Measurements from ENCODE around the gene ETV6. TPM values are rescaled to one million over a fixed set of nuclear protein-coding genes. Genes with fewer than 3 reads are reported as not detected.

Gene ETV6
- total RNA-seq, 1 donor from 2014 or later: 3.0 TPM

DNA sequence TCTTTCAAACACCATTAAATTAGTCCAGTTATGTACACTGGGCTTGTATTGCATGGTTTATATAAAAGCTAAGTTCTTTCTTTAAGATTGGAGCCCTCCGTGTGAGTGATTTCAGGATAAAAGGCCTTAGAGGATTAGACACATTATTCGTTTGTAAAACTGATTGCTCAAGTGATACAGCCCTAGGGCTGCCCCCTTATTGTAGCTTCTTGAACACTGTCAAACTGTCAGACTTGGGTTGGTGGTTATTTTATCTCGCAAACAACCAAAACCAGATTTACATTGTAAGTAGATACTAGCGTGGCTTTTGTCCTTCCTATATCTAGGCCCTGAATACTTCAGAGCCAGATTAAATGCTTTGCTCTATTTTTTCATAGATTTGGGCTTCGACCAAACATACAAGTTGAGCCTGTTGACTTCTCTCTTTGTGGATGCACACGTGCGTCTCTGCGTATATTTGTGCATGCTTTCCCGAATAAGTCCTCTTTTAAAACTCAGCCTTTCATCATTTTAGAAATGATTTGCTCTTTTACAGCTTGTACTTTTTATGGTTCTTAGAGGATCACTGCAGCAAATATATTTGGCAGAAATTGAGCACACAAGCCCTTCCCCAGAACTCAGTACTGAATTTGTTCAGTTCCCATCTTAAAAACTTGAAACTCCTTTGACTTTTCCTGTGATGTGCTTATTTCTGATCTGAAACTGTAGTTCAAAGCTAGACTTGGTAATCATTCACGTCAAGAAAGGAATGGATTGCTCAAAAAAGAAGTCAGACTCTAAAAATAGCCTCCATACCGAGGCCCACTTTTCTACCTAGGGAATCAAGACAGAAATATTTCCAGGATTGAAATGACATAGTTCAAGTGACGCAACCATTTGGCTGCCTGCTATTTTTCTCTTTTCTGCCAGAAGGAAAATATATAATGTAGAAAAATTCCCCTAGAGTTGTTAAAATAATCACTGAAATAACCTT, 129.5 kb downstream of the ETV6 start:
- DNase-seq: no peak

DNA sequence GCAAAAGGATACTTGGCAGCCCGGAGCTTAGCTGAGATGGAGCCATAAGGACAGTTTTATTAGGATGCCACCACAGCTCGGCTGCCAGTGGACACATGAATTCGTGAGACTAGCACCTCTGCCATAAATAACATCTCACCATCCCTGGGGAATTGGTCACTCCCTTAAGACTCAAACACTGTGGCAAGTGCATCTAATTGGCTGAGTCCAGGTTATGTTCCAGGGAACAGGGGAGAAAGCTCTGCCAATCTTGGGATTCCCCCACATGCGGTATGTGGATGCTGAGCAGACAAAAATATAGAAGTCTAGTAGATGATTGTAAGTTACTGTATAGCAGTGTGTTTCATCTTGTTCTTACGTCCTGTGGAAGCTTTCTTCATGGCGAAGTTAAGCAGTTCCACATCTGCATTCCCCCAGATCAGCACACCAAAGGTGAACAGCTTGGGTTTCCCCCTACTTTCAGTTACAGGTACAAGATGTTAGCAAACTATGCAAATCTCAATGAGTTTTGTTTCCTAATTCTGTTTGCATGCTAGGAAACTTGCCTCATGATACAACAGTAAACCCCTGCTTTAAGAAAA, 131.1 kb downstream of the ETV6 start:
- no peak for DNase-seq

DNA sequence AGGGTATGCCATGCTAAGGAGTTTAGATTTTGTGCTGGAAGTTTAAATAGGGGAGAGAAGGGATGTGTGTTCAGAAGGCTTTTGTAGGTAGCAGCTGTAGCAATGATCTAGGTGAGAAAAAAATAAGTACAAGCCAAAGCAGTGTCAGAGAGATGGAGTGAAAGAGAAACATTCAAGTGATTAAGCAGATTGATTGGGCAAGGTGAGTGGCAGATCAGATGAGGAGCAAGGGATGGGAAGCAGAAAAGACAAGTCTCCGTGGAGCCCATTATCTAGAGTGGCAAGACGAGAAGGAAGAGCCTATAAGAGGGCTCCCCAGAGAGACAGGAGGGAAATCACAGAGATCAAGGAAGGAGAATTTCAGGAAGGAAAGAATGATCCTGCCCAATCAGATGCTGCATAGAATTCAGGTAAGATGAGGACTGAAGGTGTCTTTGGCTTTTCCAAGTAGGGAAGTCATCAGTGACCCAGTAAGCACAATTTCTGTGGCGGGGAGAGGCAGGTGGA, 133.5 kb downstream of the ETV6 start:
- DNase-seq: no peak

DNA sequence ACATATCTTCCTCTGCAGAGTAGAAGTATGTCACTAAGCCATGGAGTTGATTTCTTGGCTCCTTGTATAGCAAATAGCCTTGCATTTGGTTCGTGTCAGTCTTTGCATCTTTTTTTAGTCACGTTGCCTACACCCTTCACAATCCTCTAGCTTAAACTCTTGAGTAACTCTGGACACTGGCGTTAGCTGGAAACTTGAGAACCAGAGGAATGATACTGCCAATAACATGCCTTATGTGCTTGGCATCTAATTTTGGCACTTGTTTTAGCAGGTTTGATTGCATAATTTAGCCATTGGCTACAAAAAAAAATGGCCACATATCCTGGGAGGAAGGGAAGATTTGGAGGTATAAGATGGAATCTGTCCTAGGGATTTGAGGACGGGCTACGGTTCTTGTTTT, 136.2 kb downstream of the ETV6 start:
- no peak for DNase-seq

DNA sequence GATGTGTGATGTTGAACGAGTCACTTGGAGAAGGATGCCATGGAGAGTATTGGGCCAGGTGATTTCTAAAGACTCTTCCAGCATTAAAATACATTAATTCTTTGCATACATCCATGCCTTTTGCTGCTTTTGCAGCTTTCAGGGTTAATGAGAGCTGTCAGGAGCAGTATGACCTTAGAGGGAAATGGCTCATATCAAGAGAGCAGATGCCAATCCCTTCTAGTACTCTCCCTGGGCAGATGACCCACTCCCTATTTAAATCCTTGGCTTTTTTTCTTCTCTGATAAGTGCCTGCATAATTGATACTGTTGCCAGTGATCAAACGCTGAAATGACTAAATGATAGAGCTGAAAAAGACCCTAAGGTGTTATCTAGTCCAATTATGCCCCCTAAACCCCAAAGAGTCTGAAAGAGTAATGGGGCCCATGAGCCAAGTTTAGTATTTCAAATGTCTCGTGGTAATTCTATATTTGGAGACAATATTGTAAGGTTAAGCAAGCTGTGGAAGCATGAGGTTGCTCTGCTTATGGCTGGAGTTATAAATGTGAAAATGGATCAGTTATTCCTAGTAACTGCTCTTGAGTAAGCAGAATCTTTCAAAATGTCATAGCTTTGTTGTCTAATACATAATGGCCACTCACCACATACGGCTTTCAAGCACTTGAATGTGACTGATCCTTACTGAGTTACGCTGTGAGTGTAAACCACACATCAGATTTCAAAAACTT, 137.3 kb downstream of the ETV6 start:
- DNase-seq: no peak

DNA sequence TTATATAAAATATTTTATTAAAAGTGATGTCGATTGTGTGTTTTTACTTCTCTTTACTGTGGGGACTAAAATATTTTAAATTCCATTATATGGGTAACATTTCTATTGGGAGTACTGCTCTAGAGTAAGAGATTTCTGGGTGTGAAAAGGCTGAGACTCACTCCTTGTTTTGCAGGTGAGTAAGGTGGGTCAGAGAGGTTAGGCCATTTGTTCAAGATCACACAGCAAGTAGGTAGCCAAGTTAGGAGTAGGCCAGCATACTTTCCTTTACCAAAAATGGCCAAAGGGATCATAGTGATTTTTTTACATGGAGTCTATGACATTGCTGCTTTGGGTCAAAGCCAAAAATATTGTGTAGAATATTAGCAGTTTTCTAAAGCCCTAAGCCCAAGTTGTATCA, 138.0 kb downstream of the ETV6 start:
- DNase-seq: no peak

DNA sequence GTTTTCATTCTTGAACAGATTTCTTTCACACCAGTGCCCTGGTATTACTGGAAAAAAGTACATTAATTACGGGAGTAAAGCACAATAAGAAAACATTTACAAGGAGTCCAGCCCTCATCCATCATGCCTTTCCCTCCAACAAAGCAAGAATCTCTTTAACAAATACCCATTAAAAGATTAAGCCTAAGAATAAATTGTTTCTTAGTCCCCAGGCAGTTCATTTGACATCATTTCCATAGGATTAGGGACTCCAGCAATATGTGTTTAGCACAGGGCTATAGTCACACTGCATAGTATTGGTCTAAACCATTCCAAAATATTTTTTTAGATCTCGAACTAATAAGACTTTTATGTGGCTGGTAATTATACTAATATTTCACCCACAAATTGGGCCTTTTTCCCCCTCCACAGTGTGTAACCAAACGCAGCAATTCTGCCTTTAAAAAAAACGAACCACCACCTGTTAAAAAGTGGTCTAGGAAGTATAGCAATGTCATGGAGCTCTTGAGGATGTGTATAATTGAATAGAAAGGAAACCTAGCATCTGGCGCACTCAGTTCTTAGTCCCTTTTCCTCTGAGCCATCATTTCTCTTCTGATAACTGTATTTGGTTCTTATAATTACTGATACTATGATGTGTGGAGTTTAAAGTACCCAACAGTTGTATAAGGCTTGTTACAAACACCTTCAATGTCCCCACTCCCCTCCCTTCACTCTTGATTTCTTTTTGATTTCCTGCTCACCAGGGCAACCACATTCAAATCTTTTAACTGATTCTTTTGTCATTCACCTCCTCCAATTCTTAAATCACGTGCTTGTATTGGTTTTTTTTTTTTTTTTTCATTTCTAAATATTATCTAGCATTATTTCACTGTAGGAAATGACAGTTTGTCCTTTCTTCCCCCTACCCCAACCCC, 138.7 kb downstream of the ETV6 start:
- DNase-seq: no peak

DNA sequence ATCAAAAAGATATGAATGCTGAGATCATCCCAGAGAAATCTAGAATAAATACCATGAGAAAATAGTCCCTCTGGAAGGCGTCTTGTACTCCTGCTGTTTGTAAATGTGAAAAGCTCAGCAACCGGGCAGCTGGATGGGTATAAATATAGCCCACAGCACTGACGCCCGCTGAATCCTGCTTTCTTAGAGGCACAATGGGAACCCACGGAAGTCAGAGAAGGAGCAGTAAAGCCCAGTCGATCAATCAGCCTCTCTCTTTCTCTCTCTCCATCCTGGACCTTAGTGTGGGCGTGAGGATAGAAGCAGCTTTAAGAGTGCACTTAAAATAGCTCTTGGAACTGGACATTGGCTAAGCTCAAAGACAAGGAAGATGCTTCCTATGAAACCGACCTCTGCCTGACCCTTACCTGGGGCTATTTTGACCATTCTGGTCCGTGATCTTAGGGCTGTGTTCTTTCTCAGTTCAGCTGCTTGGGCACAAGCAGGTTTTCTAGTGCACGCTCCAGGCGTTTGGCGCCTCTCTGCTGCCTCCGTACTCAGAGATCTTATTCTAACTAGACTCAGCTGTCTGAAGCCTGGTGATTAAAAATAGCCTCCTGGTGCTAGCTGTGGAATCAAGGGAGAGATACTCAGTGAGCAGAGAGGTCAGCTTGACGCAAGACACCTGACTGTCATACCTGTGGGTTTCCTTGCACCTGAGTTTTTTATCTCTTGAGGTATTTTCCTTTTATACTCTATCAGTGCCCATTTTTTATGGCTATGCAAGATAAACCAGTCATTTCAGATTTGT, 144.6 kb downstream of the ETV6 start:
- DNase-seq: peak; percentile 44

DNA sequence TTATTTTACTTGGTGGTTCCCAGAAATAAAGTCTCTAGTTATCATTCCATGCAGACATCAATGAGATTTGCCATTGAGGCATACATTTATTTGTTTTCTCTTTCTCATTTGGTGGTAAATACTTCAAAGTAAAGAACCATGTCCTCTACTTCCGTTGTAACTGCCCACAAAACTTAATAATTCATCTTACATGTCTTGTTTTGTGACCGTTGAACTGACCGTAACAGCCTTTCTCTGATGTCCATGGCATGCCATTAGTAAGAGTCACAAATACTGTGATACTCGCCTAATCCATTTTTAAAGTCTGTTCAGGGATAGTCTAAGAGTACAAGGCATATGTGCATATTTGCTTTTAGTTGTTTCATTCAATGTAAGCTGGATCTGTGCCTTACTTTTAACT, 145.3 kb downstream of the ETV6 start:
- no peak for DNase-seq

DNA sequence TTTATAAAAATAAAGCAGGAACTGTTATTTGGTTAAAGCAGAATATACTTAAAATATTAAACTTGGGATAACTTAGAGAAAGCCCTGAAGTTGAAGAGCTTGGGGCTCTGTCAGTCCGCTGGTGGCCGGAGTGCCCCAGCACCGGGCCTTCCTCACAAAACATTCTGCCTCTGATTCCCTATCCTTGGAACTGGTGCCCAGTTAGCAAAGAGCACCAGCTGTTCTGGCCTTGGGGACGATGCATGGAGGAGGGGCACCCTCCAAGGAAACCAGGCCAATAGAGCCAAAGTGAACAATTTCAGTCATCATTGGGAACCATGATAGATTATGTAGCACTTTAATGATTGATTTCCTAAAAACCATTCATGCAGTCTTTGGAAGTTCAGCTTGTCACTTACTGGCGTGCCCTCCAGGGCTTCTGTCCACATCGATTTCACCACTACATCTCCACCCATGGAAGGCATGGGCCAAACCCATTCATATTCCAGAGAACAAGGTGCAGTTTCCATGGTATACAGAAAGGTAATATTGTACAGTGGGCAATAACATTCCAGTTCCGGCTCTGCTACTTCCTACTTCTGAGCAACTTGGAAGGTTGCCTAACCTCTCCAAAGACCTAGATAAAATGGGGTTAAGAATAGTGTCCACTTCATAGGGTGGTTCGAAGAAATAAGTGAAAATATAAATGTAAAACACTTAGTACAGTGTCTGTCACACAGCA, 145.9 kb downstream of the ETV6 start:
- no peak for DNase-seq

DNA sequence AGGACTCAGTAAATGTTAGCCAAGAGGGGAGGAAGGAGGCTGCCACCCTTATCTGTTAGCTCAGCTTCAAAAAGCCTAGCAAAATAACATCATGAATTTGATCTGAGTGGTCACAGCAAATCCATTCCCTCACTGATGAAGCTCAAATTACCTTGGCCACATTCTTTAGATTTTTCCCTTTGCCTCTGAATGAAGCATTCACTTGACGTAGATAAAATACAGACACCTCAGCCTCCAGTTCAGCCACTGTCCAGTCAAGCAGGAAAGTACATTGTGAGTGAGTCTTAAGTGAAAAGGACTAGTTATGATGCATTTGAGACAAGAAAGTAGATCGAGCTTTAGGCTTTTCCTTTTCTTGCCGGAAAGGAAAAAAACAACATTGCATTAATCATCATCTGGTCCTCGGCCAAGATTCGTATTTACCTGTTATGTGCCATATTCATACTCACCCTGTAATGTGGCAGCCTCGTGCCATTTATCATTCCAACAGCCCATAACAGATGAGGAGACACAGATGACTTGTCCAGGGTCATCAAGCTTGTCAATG, 146.5 kb downstream of the ETV6 start:
- no peak for DNase-seq

DNA sequence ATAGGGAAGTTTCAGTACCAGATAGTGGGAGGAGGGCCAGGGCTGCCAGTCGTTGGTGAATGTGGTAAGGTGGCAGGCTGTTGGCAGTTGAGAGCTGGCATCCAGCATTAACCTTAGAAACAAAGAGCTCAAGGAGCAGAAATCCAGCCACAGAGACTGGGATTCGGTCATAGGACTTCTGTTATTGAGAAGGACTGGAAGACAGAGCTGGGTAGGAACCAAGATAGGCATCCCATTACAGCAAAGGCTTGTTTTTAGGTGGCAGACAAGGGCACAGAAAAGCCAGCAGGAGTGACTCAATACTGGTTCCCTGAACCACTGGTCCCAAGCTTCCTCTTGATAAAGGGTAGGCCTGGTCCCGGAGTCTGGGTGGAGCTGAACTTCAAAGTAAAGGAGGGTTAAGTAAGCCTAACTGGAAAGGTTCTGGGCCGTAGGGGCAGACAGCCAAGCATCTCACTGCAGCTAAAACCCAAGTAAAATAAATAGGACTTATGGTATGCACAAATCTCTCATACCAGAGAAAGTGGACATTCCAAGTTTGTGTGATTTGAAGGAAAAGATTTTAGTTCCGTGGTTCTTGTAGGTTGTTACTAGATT, 147.9 kb downstream of the ETV6 start:
- DNase-seq: no peak

DNA sequence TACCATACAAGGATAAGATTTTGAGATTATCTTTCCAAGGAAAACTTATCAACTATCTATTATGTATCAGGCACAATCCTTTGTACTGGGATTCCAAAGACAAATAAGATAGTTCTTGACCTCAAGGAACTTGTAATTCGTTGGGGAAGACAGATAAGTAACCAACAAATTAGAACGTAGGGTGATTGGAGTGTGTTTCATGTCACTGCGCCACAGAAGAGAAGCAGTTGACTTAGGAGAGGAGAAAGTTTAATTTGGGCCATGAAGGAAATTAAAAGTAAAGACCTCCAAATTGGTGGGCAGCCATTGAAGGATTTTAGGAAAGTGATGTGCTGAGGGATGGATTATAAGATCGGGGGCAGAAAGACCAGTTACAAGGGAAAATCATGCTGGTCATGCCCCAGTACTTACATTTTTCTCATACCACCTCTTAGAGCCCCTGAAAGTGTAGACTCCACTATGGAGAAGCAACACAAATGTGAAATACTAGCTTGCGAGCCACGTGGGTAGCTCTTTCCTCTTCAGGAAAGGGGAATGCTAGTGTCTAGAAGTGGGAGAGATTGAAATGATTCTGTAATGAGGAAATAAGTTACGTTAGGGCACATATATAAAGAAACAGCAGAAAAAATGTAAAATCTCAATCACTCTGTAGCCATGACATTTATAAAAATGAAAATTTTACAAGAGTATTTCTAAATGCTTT, 148.7 kb downstream of the ETV6 start:
- no peak for DNase-seq

DNA sequence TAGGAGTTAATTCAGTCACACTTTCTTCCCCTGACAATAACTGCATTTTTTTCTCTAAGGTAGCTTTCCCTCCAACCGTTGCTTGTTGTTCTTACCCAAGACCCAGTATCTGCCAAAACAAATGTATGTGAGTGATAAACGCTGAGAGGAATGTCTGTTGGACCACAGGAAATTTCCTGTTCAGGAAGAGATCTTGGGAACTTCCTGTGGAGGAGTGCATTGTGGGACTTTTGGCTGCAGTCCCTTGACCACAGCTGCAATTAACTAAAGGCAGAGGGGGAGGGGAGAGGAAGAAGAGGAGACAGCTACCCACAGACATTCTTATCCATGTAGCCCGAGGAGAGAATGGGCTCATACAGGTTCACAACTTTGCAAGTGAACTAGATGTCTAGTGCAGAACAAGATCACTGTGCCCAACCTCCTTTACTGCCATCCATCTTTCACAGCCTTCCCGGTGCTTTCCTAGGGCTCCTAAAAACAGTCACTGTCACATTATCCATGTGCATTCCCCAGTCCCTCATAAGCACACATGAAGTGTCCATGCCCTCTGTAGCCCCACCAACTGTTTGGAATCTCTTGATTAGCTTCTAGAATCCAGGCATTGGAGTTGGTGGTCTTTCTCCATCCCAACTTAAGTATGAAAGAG, 149.5 kb downstream of the ETV6 start:
- DNase-seq: no peak

DNA sequence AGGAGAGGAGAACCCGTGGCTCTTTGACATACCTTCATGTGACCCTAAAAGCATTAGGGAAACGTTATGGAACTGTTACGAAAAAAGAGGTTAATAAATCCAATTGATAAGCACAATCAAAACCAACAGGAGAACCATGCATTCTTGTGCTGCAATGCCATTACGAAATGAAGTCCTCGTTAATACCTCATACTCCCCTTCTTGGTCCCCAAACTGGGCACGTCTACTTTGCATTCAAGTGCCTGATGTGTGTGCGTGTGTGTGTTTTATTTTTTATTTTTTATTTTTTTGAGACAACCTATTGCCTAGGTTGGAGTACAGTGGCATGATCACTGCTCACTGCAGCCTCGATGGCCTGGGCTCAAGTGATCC, 150.0 kb downstream of the ETV6 start:
- no peak for DNase-seq

DNA sequence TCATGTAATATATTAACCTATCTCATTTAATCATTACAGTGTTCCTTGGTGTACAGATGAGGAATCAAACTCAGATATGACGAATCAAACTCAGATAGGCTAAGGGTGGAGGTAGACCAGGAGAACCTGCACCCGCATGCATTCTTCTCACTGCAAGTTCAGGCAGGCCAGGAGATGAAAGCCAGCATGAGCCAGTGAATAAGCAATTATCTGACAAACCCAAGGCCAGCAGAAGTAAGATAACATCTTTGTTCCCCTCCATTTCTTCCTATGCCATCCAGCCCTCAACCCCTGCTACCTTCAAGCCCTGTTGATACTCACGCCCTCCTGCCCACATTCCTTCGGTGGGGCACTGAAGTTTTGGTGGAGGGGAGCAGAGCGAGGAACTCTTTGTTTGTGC, 152.2 kb downstream of the ETV6 start:
- DNase-seq: no peak

DNA sequence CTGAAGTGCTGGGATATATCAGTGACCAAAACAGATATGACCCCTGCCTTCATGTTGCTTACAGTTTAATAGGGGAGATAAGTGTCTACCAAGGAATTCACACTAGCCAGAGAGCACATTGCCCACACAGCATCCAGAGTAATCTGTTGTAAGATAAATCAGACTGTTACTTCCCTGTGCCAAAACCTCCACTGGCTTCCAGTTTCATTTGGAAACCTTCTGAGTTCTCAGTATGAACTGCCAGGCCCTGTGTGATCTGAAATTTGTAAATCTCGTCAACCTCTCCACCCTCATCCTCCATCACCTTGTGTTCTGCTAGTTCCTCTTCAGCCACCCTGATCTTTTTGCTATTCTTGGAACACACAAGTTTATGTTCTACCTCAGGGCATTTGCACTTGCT, 154.7 kb downstream of the ETV6 start:
- no peak for DNase-seq

DNA sequence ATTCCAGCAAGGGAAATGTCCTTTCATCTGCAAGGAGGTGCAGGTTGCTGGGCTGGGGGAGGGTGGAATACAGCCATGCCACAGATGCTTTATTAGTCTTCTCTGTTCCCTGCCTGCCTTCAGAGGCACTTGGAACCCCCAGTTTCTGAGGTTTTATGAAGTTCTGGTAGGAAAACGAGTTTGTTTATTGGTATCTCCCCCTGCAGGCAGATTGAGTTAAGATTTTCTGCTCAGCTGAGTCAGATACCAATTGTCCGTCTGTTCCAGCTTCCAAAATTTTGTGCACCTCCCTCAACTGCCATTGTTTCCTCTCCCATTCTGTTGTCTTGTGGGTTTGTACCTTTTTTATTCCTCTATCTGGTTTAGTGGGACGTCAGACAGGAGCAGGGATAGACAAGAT, 155.6 kb downstream of the ETV6 start:
- no peak for DNase-seq

DNA sequence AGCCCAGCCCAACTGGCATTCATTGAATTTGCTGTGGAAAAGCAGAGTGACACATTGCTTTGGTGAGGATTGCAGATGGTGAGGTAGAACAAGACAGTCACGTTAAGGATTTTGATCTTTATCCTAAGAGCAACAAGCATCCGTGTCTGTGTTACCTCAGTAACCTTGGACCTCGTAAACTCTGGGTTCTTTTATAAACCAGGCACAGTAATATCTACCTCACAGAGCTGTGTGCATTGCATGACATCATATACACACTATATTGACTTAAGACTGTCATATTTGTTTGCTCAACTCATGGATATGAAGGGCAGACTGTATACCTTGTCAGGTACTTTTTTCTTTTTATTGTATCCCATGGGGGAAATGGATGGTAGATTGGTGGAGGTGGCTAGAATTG, 156.2 kb downstream of the ETV6 start:
- no peak for DNase-seq
